ENCODE measurements around the gene GLYATL3. TPM values are rescaled to one million over a fixed set of nuclear protein-coding genes. Genes with fewer than 3 reads are reported as not detected.

The GLYATL3 gene
- total and polyA plus RNA-seq, 2 of the 4 experiments (the other 2 are of a cell fraction), result not detected

DNA sequence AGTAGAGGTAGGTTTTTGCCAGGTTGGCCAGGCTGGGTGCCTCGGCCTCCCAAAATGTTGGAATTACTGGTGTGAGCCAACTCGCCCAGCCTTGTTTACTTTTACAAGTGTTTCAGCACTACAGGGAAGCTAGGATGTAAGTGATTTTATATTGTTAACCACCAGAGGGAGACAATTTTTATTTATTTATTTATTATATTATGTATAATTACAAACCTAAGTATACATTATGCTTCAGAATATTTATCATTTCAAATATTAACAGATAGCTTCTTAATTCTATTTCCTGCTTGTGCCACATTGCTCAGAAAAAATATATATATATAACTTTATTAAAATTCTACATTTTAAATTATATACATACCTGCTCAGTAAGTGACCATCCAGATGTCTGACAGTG, 46.5 kb upstream of the GLYATL3 start:
- H2BK15ac ChIP-seq (ENCODE audit: low read depth, low read length), result no peak overlapping the region
- WGBS, 2 experiments (ENCODE audit: extremely low coverage in 2 of 2, insufficient read length in 1 of 2), result no CpG with 5 or more reads among the region's 2 CpGs
- H3K23ac ChIP-seq (ENCODE audit: low read depth, low read length), result no peak overlapping the region
- no peak overlapping the region for H3K4ac ChIP-seq (ENCODE audit: low read depth, low read length)
- H3K9ac ChIP-seq (ENCODE audit: low read depth, low read length), result no peak overlapping the region
- no TSS peak for BruUV-seq (replicated peaks)
- no peak overlapping the region for H3K27ac ChIP-seq (ENCODE audit: insufficient read depth, low read length)
- H2BK20ac ChIP-seq (ENCODE audit: low read depth, low read length), result no peak overlapping the region
- no peak for TF ChIP-seq CEBPB (IDR thresholded peaks at IDR 0.05; ENCODE audit: low read depth, low read length)
- TF ChIP-seq, protein P1, sequence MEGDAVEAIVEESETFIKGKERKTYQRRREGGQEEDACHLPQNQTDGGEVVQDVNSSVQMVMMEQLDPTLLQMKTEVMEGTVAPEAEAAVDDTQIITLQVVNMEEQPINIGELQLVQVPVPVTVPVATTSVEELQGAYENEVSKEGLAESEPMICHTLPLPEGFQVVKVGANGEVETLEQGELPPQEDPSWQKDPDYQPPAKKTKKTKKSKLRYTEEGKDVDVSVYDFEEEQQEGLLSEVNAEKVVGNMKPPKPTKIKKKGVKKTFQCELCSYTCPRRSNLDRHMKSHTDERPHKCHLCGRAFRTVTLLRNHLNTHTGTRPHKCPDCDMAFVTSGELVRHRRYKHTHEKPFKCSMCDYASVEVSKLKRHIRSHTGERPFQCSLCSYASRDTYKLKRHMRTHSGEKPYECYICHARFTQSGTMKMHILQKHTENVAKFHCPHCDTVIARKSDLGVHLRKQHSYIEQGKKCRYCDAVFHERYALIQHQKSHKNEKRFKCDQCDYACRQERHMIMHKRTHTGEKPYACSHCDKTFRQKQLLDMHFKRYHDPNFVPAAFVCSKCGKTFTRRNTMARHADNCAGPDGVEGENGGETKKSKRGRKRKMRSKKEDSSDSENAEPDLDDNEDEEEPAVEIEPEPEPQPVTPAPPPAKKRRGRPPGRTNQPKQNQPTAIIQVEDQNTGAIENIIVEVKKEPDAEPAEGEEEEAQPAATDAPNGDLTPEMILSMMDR (conservative IDR thresholded peaks at IDR 0.05; ENCODE audit: low read depth, low read length), result 0 out of 2 replicates have a peak, but pooled peaks have one; percentile 26
- POLR2A ChIA-PET (ENCODE audit: unreplicated experiment), result no interaction called here
- no peak overlapping the region for H3K18ac ChIP-seq (ENCODE audit: low read depth, low read length)
- in situ Hi-C loops (cut with MboI; ENCODE audit: low sequenced_read_pairs) (no loop called here), dilution Hi-C loops (cut with HindIII; ENCODE audit: low sequenced_read_pairs, unreplicated experiment) (no loop called here), intact Hi-C loops (cut with micrococcal nuclease) (no loop called here)
- no peak overlapping the region for H3K4me3 ChIP-seq (ENCODE audit: insufficient read depth, low read depth, low read length)
- no peak for DNase-seq
- no peaks in the 10 kb centered on the region for H3K4me1 ChIP-seq (ENCODE audit: control insufficient read depth, insufficient read depth, low read length)
- H4K8ac ChIP-seq (ENCODE audit: low read depth in 2 of 2, low read length in 2 of 2), result no peak overlapping the region
- ATAC-seq (ENCODE audit: low read depth), result no peak
- no peak overlapping the region for H2BK120ac ChIP-seq (ENCODE audit: low read depth, low read length)
- no peak overlapping the region for H2AFZ ChIP-seq (replicated peaks; ENCODE audit: low read length, poor library complexity)
- CTCF ChIA-PET, result no interaction called here
- H2BK5ac ChIP-seq (ENCODE audit: low read depth, low read length, poor library complexity, severe bottlenecking), result no peak overlapping the region
- H3K79me1 ChIP-seq (ENCODE audit: low read depth in 1 of 2, low read length in 2 of 2), result no peaks in the 10 kb centered on the region; a peak in 1 of 4 replicates
- H3K27me3 ChIP-seq (ENCODE audit: control insufficient read depth, insufficient read depth, low read length), result no peaks in the 10 kb centered on the region
- no peak overlapping the region for H4K5ac ChIP-seq (ENCODE audit: low read depth, low read length)
- no peak overlapping the region for H3K4me2 ChIP-seq (ENCODE audit: low read depth, low read length)
- no peak overlapping the region for H3K14ac ChIP-seq (replicated peaks; ENCODE audit: low read depth, low read length)
- H2AK5ac ChIP-seq (ENCODE audit: low read depth, low read length), result no peak overlapping the region
- no peaks in the 10 kb centered on the region for H4K20me1 ChIP-seq (ENCODE audit: insufficient read depth, low read length)
- H2AK9ac ChIP-seq (replicated peaks; ENCODE audit: low read depth, low read length, poor library complexity), result no peak overlapping the region
- no peak overlapping the region for H3K56ac ChIP-seq (ENCODE audit: extremely low read depth, insufficient read depth, low read length)
- no peaks in the 10 kb centered on the region for H3K9me3 ChIP-seq (ENCODE audit: control insufficient read depth, insufficient read depth, low read length)
- H4K91ac ChIP-seq (ENCODE audit: insufficient read depth, low read depth, low read length), result no peak overlapping the region
- peaks cover 18% of the 10 kb centered on the region for H3K36me3 ChIP-seq (ENCODE audit: control insufficient read depth, insufficient read depth, low read length)
- no peaks in the 10 kb centered on the region; the same call in 1 of the 2 replicates for H3K9me1 ChIP-seq (ENCODE audit: insufficient read depth, low read length)

Data from IMR-90 (cell line).